Neuronal stem cell (in vitro differentiated cells): ENCODE data around the gene KRT7.

ENCODE experiments used
- DNase-seq: peaks from one replicate; pipeline ENCODE4 v3.0.0-alpha.2; 2013; ENCODE audit warnings: low spot score
- H2AFZ ChIP-seq: one replicate; pipeline ENCODE4 v1.6.1; 2013; ENCODE audit warnings: mild to moderate bottlenecking, low read length, inconsistent platforms
- H2AK5ac ChIP-seq: 2 replicates; pipeline ENCODE4 v1.6.1; 2013; ENCODE audit warnings: low read depth, mild to moderate bottlenecking, inconsistent platforms, low read length, moderate library complexity, mixed read lengths
- H2BK120ac ChIP-seq: 2 replicates; pipeline ENCODE4 v1.6.1; 2013; ENCODE audit warnings: low read depth, mild to moderate bottlenecking, inconsistent platforms, low read length, moderate library complexity, mixed read lengths
- H2BK12ac ChIP-seq: one replicate; pipeline ENCODE4 v1.6.1; 2013; ENCODE audit warnings: low read length, inconsistent platforms
- H2BK15ac ChIP-seq: 2 replicates; pipeline ENCODE4 v1.6.1; 2013; ENCODE audit warnings: mild to moderate bottlenecking, low read length, inconsistent platforms, mixed read lengths
- H2BK5ac ChIP-seq: one replicate; pipeline ENCODE4 v1.6.1; 2013; ENCODE audit warnings: inconsistent platforms, mild to moderate bottlenecking, low read length, moderate library complexity
- H3K14ac ChIP-seq: one replicate; pipeline ENCODE4 v1.6.1; 2013; ENCODE audit warnings: low read length, inconsistent platforms
- H3K18ac ChIP-seq: 2 replicates; pipeline ENCODE4 v1.6.1; 2013; ENCODE audit warnings: low read length, inconsistent platforms
- H3K23ac ChIP-seq: 2 replicates; pipeline ENCODE4 v1.6.1; 2013; ENCODE audit warnings: low read depth, mild to moderate bottlenecking, mixed read lengths, low read length, inconsistent platforms; ENCODE audit not compliant: poor library complexity
- H3K27ac ChIP-seq: replicated peaks from 3 replicates; pipeline ENCODE4 v1.5.1; 2013; ENCODE audit warnings: low read length, inconsistent platforms
- H3K27me3 ChIP-seq, 3 experiments: 2 replicates each; pipeline ENCODE4 v1.6.1; 2013; ENCODE audit warnings: low read length in 3 of 3, mild to moderate bottlenecking in 2 of 3, inconsistent platforms in 1 of 3, low read depth in 1 of 3, mixed read lengths in 1 of 3, moderate library complexity in 1 of 3; ENCODE audit not compliant: control insufficient read depth in 3 of 3, insufficient read depth in 3 of 3
- H3K36me3 ChIP-seq, 2 donors: replicated peaks in 1 of 2; 2 replicates each; pipeline ENCODE4 v1.6.1; 2013; ENCODE audit warnings: low read length in 2 of 2; ENCODE audit not compliant: control insufficient read depth in 2 of 2, insufficient read depth in 2 of 2
- H3K4ac ChIP-seq: 2 replicates; pipeline ENCODE4 v1.6.1; 2013; ENCODE audit warnings: inconsistent platforms, mild to moderate bottlenecking, low read length, moderate library complexity
- H3K4me1 ChIP-seq, 2 donors: 1 replicate in 1 of 2; 2 replicates in 1 of 2; pipeline ENCODE4 v1.6.1; 2013; ENCODE audit warnings: low read length in 2 of 2, low read depth in 1 of 2; ENCODE audit not compliant: control insufficient read depth in 2 of 2, insufficient read depth in 1 of 2
- H3K4me2 ChIP-seq: one replicate; pipeline ENCODE4 v1.6.1; 2013; ENCODE audit warnings: mild to moderate bottlenecking, low read length, inconsistent platforms; ENCODE audit not compliant: insufficient read depth, poor library complexity, severe bottlenecking
- H3K4me3 ChIP-seq, 2 donors: 2 replicates each; pipeline ENCODE4 v1.5.1; 2013; ENCODE audit warnings: low read length in 2 of 2, mild to moderate bottlenecking in 2 of 2, inconsistent platforms in 1 of 2, moderate library complexity in 1 of 2
- H3K79me1 ChIP-seq: one replicate; pipeline ENCODE4 v1.6.1; 2013; ENCODE audit warnings: low read depth, mild to moderate bottlenecking, inconsistent platforms, low read length, moderate library complexity
- H3K9ac ChIP-seq: one replicate; pipeline ENCODE4 v1.6.1; 2013; ENCODE audit warnings: mild to moderate bottlenecking, low read depth, low read length, inconsistent platforms; ENCODE audit not compliant: poor library complexity
- H3K9me3 ChIP-seq, 2 donors: replicated peaks in 1 of 2; 2 replicates each; pipeline versions ENCODE3 to v1.6.1; 2013; ENCODE audit warnings: low read length in 2 of 2, mild to moderate bottlenecking in 2 of 2, inconsistent platforms in 1 of 2, low read depth in 1 of 2, mixed read lengths in 1 of 2, moderate library complexity in 1 of 2; ENCODE audit not compliant: control insufficient read depth in 2 of 2, insufficient read depth in 1 of 2
- H4K8ac ChIP-seq: one replicate; pipeline ENCODE4 v1.6.1; 2013; ENCODE audit warnings: low read depth, mild to moderate bottlenecking, inconsistent platforms, low read length, moderate library complexity
- H4K91ac ChIP-seq: one replicate; pipeline ENCODE4 v1.6.1; 2013; ENCODE audit warnings: low read length, low read depth, mild to moderate bottlenecking, inconsistent platforms; ENCODE audit not compliant: poor library complexity
- WGBS, 2 donors: extraction: QIAGEN DNeasy Blood & Tissue Kit; methylation state at CpG; one replicate each; pipeline ENCODE4 v1.1.7; 2013; ENCODE audit warnings: missing lambda C conversion rate in 2 of 2, mixed read lengths in 1 of 2; ENCODE audit not compliant: insufficient read length in 2 of 2, insufficient replicate concordance in 1 of 2; ENCODE audit errors: extremely low coverage in 2 of 2; 5-methylcytosine and 5-hydroxymethylcytosine counted together

Gene KRT7

DNA sequence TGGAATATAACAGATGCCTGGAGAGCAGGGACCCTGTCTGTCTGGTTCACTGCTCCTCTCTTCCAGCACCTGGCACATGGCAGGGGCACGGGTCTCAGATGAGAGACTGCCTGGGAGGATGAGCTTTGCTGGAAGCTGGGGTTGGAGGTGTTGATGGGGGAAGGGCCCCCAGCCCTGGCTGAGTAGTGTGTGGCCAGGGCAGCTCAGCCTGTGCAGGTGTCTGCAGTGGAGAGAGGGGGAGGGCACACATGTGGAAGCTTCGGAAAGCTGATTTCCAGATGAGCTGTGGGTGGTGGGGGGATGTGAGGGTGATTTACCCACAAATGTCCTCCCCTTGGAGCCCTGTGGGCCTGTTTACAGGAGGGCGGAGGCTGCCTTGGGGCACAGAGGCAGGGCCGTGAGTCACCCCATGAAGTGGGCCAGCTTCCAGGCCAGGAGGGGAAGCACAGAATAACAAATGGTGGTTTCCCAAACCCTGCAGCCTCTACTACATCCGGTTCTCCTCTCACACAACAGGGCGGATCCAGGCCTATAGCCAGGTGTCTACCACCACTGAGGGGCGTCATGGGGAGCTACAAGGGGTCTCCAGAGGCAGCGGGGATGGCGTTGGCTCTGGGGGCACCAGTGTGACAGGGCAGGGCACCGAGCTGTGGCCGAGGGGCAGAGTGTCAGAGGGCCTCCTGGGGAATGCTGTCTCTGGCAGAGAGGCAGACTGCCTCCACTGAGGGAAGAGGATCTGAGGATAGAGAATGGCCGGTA is 11.0 kb downstream of the KRT7 start:
- no peak for DNase-seq
- Histone ChIP-seq H3K4me3 (no peak overlapping the region), H2BK5ac (no peak overlapping the region), H3K4me2 (no peak overlapping the region), H3K4me1 (peaks cover 2 to 4% of the 10 kb centered on the region in 2 donors), H3K27ac (no peak overlapping the region), H3K9ac (no peak overlapping the region), H2BK120ac (no peak overlapping the region), H3K18ac (peak overlapping the region; percentile 30), H4K91ac (no peak overlapping the region), H3K4ac (no peak overlapping the region), H2BK15ac (no peak overlapping the region), H3K9me3 (no peaks in the 10 kb centered on the region), H3K36me3 (no peaks in the 10 kb centered on the region), H3K79me1 (no peaks in the 10 kb centered on the region), H3K14ac (no peak overlapping the region), H3K23ac (peak overlapping the region; percentile 69), H3K27me3 (peaks cover 0 to 24% (median 4%) of the 10 kb centered on the region in 3 experiments), H2AFZ (no peak overlapping the region), H2BK12ac (no peak overlapping the region), H2AK5ac (peak overlapping the region; percentile 25), H4K8ac (no peak overlapping the region)
- WGBS, 2 donors = no CpG with 5 or more reads among the region's 12 CpGs

DNA sequence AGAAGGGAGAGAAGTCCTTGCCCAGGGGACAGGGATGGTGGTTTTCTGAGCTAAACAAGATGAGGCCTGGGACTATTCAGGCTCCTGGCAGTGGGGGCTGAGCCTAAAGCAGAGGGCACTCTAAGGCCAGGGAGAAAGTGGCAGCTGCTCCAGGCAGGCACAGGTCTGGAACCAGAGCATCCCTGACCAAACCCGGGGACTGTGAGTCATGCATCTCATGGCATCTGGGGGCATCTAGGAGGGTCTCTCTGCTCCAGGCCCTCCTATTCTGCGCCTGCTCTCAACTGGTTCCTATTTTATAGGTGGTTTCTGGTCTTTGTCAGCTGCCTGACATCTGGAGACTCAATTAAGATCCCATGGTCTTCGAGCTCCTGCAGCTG is 11.6 kb downstream of the KRT7 start:
- no peak overlapping the region for H2AFZ ChIP-seq
- H4K8ac ChIP-seq = no peak overlapping the region
- DNase-seq = no peak
- H3K4me3 ChIP-seq = no peak overlapping the region
- H3K79me1 ChIP-seq = no peaks in the 10 kb centered on the region
- no peak overlapping the region for H2BK15ac ChIP-seq
- no peak overlapping the region for H3K4ac ChIP-seq
- H3K9ac ChIP-seq = no peak overlapping the region
- H3K9me3 ChIP-seq = no peaks in the 10 kb centered on the region
- no peaks in the 10 kb centered on the region for H3K36me3 ChIP-seq
- no peak overlapping the region for H3K14ac ChIP-seq
- no peak overlapping the region for H4K91ac ChIP-seq
- H2BK5ac ChIP-seq = no peak overlapping the region
- H3K4me2 ChIP-seq = no peak overlapping the region
- H2AK5ac ChIP-seq = peak overlapping the region; percentile 25
- peak overlapping the region; percentile 69 for H3K23ac ChIP-seq
- H3K27ac ChIP-seq = no peak overlapping the region
- H3K27me3 ChIP-seq = peaks cover 0 to 30% (median 9%) of the 10 kb centered on the region in 3 experiments
- no peak overlapping the region for H2BK12ac ChIP-seq
- H3K4me1 ChIP-seq = peaks cover 2 to 4% of the 10 kb centered on the region in 2 donors
- H3K18ac ChIP-seq = no peak overlapping the region
- no peak overlapping the region for H2BK120ac ChIP-seq
- WGBS, 2 donors = no CpG with 5 or more reads among the region's 3 CpGs

DNA sequence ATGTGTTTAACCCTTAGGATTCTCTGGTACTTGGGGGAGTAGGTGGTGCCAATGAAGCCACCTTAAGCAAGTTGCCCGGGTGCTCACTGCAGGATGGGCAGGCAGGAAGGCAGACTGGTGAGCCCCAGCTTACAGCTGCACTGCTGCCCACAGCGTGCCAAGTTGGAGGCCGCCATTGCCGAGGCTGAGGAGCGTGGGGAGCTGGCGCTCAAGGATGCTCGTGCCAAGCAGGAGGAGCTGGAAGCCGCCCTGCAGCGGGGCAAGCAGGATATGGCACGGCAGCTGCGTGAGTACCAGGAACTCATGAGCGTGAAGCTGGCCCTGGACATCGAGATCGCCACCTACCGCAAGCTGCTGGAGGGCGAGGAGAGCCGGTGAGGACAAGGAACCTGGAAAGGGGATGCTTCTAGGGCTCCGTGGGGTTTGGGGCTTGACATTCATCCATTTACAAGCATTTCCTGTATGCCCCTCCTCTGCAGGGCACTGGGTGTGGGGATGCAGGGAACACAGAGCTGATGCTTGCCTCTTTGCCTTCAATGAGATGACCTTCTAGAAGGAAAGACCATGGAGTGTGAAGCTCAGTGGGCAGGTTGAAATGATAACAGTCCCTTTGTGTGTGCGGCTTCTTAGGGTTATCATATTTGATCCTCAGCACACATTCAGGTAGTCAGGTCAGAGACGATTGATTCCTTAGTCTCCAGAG is 12.4 kb downstream of the KRT7 start:
- no peak for DNase-seq
- Histone ChIP-seq H3K36me3 (no peaks in the 10 kb centered on the region), H2BK5ac (no peak overlapping the region), H2AK5ac (no peak overlapping the region), H3K9me3 (no peaks in the 10 kb centered on the region), H3K79me1 (no peaks in the 10 kb centered on the region), H2BK15ac (no peak overlapping the region), H3K23ac (peak overlapping the region; percentile 49), H2BK12ac (peak overlapping the region; percentile 61), H3K4me3 (no peak overlapping the region), H3K4me1 (peaks cover 2 to 4% of the 10 kb centered on the region in 2 donors), H2BK120ac (no peak overlapping the region), H3K14ac (no peak overlapping the region), H3K9ac (no peak overlapping the region), H3K4ac (no peak overlapping the region), H3K4me2 (no peak overlapping the region), H4K8ac (no peak overlapping the region), H3K18ac (no peak overlapping the region), H3K27me3 (peaks cover 0 to 38% (median 17%) of the 10 kb centered on the region in 3 experiments), H2AFZ (no peak overlapping the region), H3K27ac (no peak overlapping the region), H4K91ac (no peak overlapping the region)
- WGBS, 2 donors = no CpG with 5 or more reads among the region's 20 CpGs

DNA sequence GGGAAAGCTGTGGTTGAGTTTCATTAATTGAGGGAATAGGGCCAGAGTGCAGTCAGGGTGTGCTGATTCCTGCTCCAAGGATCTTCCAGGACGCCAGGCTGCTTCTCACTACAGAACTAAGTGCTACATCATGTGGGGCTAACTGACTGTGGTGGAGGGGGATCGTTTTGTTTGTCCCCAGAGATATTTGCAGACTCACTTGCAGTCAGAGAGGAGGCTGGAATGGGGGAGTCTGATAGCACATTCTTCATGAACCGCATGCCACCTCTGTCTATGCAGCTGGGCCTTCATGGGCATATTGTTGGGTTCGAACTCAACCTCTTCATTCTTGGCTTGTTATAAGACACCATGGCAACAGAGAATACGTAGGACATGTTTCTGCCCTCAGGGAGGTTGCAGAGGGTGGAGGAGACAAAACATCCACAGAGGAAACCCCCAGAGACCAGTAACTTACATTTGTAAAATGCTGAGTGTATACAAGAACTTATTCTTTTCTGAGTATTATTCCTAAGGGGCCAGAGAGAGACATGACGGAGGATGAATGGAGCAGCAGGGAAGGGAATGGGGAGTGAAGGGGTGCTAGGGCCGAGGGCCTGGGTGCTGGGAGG is 13.0 kb downstream of the KRT7 start:
- no CpG with 5 or more reads among the region's 7 CpGs for WGBS, 2 donors
- no peak overlapping the region for H2AFZ ChIP-seq

More for the DNA sequence above, 13.0 kb downstream of the KRT7 start:
- Histone ChIP-seq H3K79me1 (no peaks in the 10 kb centered on the region), H2BK5ac (no peak overlapping the region), H3K4me3 (no peak overlapping the region), H3K27ac (no peak overlapping the region), H2AK5ac (no peak overlapping the region), H3K36me3 (no peaks in the 10 kb centered on the region), H3K9ac (no peak overlapping the region), H2BK120ac (no peak overlapping the region), H3K23ac (no peak overlapping the region), H4K91ac (no peak overlapping the region), H2BK15ac (no peak overlapping the region), H3K4ac (no peak overlapping the region), H3K9me3 (no peaks in the 10 kb centered on the region), H3K14ac (no peak overlapping the region), H3K27me3 (peaks cover 0 to 42% (median 22%) of the 10 kb centered on the region in 3 experiments), H3K18ac (no peak overlapping the region), H3K4me1 (peaks cover 2 to 4% of the 10 kb centered on the region in 2 donors), H2BK12ac (no peak overlapping the region), H3K4me2 (no peak overlapping the region), H4K8ac (no peak overlapping the region)
- no peak for DNase-seq
